Measurements from ENCODE around the gene ATP6V1D.
"Not testable (repeated sequence)": the region's sequence is repeated elsewhere in the genome, so short reads cannot be mapped to it uniquely, and the experiment has no call there.

Gene ATP6V1D

DNA sequence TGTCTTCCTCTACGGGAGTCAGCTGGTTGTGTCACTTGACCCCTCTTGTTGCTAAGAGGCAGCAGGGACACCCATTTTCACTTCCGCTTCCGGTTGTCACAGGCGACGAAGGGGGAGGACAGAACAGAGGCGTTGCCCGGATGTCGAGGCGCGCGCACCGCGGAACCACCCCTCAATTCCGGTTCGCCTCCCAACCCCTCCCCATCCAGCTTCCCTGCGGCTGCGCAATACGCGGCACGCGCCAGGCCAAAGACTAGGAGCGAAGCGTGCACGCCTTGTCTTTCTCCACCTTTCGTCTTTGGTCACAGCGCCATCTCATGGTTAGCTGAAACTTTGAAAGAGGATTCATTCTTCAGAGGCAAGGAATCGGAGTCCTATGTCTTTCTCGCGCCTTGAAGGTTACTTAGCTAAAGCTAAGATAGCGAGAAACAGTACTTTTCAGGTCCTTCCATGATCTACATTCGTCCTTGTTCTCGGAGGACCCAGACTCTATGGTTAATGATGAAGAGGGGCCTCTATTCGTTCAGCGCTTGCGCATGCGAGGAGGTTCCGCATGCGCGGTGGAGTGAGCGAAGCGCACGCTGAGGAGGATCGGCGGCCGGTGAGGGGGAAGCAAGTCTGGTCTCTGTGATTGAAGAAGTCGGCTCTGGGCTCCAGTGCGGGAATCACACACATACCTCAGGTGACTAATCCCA is at the start of gene ATP6V1D, which contains the start of gene EIF2S1:
Gene ATP6V1D, minus strand, starts transcription at position 30 of the 695 bp plus-strand sequence. CDS start 106 bp downstream, outside the sequence.
Gene EIF2S1, plus strand, starts transcription at position 554 of the 695 bp plus-strand sequence. CDS start 4,440 bp downstream, outside the sequence.
- FAIRE-seq: peak; percentile 97

DNA sequence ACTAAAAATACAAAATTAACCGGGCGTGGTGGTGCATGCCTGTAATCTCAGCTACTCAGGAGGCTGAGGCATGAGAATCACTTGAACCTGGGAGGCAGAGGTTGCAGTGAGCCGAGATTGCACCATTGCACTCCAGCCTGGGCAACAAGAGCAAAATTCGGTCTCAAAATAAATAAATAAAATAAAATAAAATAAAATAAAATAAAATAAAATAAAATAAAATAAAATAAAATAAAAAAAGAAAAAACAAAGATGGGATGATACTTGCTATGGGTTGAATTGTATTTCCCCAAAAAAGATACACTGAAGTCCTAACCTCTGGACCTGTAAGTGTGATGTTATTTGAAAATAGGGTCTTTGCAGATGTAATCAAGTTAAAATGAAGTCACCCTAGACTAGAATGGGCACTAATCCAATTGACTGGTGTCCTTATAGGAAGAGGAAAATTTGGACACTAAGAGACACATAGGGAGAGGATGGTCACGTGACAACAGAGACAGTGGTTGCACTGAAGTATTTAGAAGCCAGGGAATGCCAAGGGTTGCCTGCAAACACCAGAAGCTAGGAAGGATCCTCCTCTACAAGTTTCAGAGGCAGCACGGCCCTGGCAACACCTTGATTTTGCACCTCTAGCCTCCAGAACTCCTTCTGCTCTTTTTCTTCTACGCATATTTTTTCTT is 48.7 kb upstream of the ATP6V1D start:
- FAIRE-seq: not testable (repeated sequence)

DNA sequence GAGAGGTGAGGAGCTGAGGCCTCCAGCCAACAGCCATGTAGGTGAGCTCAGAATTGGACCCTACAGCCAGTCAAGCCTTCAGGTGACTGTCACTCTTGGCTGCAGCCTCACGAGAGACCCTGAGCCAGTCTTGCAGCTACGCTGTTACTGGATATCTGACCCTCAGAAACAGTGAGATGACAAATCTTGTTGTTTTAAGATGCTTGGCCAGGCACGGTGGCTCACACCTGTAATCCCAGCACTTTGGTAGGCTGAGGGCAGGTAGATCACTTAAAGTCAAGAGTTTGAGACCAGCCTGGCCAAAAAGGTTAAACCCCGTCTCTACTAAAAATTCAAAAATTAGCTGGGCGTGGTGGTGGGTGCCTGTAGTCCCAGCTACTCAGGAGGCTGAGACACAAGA is 46.2 kb upstream of the ATP6V1D start:
- FAIRE-seq: no peak

DNA sequence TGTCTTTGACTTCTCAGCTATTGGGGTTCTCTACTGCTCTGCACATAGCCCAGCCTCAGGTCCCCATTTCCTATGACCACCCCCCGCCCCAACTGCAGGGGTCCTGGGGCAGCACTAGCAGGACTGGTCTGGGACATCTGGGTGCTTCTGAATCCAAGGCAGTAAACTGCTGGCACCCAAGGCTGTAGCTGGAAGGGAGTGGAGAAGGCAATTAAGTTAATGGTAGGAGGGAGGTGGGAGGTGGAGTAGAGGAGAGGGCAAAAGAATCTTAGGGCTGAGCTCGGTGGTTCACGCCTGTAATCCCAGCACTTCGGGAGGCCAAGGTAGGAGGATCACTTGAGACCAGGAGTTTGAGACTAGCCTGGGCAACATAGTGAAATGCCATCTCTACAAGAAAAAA is 40.8 kb upstream of the ATP6V1D start:
- no peak for FAIRE-seq

DNA sequence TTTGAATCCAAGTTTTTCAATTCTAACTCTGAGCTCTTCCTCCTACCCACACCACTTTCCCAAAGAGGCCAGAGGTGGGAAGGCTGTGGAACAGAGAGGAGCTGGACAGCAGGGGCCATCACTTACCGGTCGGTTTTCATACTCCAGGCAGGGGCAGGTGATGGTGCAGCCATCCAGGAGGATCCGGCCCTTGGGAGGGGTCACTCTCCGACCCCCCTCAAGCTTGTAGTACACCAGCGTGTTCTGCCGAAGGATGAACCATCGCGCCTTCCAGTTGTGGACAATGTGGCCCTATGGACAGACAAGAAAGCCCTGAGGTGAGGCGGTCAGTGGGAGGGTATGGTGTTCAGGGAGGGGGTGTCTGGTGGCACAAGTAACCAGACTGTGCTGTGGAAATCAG is 37.9 kb upstream of the ATP6V1D start:
- no peak for FAIRE-seq

DNA sequence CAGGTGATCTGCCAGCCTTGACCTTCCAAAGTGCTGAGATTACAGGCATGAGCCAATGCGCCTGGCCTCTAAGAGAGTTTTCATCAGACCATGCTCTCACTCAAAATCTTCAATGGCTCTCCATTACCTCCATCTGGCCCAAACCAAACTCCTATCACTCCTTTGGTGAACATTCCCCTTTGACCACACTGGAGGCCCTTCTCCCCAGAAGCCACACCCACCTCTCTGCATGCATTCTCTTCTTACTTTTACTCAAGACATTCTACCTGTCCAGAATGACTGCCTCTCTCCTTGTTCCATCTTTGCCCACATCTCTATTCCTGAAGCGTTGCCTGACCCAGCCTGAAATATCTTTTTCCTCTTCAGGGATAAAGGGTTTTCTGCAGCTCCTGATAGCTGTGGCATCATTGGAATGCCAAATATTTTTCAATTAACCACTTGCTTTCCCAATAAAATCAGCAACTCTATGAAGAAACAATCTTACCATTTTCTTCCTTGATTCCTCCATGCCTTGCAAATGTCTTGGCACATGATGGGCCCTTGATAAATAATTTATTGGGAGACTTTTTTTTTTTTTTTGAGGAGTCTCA is 36.9 kb upstream of the ATP6V1D start:
- FAIRE-seq: no peak

DNA sequence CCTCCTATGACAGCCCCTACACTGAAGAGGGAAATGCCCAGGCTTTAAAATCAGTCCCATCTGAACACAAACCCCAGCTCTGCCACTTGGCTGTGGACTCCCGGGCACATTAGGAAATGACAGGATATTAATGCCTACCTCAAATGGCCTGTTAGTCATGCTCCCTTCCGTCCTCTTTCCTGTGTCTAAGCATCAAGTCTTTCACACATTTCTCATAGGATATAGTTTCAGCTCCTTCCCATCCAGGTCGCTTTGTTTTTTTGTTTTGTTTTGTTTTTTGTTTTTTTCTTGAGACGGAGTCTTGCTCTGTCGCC is 36.2 kb upstream of the ATP6V1D start:
- no peak for FAIRE-seq

DNA sequence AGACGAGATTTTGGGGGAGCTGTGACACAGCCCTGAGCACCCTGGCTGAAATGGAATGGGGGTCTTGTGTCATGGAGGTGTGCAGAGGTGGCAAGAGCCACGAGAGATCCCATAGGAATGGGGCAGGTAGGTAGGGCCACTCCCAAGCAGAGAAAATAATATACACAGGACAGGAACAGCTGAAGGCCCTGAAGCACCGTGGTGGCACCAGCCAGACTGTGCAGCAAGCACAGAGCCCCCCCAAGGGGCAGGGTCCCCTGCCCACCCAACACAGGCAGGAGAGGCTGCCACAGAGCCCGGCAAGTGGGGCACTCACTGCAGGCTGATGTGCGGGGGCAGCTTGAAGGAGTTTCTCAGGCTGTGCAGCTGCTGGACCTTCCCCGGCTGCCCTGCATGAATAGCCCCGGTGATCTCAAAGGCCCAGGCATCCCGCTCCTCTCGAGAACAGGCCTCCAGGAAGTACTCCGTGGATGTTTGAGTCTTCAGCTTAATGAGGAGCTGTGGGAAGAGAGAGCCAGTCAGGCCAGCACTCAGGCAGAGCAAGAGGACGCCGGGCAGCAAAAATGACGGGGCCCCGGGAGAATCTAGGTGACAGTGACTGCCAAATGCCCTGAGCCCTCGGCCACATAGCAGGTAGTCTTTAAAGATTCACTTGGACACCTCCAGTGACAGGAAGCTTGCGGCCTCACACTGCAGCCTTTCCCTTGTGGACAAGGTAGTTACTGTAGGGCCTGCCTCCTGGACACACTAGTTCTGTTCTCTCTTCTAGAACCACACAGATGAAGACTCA is 35.7 kb upstream of the ATP6V1D start:
- no peak for FAIRE-seq

DNA sequence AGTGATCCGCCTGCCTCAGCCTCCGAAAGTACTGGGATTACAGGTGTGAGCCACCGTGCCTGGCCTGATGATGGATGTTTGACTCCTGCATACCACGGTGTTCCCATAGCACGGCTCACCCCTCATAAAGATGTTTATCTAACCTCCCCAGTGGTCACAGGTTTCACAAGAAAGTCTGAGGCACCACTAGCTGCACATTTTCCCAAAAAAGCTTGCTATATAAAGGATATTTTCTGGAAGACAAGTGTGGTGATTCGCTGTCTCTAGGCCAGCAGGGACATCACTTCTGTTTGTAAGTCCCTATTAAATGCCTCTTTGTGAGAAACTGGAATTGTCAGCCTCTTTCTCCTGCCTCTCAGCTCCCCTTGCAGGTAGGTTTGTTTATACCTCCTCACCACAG is 34.1 kb upstream of the ATP6V1D start:
- no peak for FAIRE-seq

DNA sequence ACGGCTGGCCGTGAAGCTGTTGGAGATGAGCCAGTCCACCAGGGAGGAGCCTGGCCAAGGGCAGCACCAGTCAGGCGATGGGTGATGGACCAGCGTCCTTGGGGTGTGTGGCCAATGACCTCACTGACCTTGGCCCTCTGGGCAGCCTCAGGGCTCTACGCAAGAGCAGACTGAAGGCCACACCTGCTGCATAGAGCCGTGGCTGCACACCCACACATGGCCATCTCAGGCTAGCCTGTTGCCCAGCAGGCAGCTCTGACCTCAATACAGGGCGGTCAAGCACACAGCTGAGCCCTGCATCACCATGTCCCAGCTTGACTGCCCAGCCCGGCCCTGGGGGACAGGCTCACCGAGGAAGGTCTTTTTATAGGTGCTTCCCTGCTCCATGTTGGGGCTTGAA is 33.2 kb upstream of the ATP6V1D start:
- no peak for FAIRE-seq

DNA sequence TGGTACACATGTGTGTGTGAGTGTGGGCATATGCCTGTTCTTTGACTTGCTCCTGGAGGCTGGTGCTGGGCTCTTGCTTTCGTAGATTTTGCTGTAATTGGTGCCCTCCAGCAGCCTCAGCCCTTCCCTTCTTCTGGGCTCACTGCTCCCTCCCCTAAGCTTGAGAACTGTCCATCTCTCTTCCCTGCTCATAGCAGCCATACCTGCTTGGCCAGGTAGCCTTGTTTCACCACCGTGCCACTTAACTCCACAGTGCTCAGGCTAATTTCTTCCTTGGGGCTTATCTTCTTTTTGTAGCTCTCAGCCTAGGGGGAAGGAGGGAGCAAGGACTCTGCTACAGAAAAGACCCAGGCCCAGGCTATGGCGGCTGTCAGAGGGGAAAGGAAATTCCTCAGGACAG is 32.5 kb upstream of the ATP6V1D start:
- no peak for FAIRE-seq

DNA sequence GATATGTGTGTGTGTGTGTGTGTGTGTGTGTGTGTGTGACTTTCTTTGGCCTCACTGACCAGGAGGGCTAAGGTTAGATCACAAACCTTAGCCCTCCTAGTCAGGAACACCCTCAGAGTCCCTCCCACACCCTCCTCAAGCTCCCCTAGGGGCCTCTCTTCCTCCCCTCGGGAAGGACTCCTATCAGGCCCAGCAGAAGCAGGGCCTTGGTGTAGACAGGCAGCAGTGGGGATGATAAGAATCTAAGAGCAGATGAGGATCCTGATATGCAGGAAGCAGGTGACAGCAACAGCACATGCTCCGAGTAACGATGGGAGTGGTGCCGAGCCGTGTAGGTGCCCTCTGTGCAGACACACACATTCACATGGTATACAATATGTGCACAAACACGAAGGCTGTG is 31.7 kb upstream of the ATP6V1D start:
- no peak for FAIRE-seq

DNA sequence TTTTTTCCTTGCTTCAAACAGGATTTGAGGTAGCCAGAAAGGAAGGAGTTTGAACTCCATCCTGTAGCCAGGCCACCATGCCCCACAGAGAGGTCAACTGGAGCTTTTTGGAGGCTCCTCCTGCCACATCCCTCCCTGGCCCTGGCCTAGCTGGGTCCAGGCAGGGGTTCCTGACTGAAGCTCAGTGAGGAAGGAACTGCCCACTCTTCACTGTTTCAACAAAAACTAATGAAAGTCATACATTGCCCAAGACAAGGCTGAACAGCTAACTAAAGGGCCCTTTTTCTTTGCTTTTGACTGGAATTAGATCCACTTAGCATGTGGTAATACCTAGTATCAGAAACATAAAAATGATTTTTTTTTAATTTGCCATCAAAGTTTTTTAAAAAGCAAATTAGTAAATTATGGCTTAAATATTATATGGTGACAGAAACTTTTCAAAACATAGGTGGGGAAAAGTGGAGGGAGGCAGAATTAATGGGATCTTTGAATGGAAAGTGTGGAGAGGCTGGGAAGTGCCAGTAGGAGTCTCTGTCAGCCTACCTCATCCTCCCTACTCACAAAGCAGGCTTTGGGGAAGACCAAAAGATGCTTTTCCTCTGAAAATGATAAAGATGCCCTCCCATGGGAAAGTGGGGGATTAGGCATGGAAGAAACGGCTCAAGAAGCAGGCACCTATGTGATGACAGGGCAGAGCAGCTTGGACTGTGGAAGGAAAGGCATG is 30.4 kb upstream of the ATP6V1D start:
- no peak for FAIRE-seq

DNA sequence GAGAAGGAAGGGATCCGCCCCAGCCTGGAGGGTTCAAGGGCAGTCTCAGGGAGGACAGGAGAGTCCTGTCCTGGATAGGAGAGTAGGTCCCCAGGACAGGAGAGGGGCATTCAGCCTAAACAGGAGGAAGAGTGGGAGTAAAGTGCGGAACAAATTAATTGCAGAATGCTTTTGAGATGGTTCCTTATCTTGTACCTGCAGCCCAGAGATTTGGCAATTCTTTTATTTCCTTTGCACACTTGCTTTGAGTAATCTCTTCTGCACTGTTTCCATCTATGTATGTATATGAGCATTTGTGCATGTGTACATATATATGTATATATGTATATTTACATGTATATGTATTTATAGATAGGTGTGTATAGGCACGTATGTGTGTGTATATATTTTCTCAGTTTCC is 29.7 kb upstream of the ATP6V1D start:
- FAIRE-seq: no peak

DNA sequence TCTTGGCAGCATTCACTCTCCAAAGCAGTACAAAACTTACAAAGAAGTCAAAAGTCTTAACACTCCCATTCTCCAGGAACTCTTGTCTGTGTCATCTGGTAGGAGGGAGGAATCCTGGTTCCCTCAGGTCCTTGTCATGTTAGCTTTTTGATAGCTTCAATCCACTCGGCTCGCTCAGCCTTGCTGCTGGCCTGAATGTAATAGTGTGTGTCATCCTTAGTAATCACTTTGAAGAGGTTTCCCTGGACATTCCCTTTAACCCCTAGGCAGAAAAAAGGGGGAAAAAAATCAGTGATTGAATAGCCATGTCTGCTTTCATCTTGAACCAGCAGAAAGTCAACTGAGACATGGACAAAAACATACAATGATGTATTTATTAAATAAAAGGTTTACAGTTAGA is 27.6 kb upstream of the ATP6V1D start:
- FAIRE-seq: no peak

DNA sequence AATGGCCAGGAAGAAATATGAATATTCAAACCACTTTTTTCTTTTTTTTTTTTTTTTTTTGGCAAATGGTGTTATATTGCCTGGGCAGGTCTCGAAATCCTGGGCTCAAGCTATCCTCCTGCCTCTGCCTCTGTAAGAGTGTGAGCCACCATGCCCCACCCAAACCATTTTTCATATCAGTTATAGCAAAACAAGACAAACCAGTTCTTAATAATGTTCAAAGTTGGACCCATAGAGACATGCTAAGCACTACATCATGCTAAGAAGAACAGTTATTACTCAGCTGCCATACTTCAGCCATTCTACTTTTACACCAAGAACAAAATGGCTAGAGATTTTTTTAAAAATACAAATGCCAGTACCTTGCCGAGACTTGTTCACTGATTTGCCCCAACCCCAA is 26.0 kb upstream of the ATP6V1D start:
- FAIRE-seq: no peak

DNA sequence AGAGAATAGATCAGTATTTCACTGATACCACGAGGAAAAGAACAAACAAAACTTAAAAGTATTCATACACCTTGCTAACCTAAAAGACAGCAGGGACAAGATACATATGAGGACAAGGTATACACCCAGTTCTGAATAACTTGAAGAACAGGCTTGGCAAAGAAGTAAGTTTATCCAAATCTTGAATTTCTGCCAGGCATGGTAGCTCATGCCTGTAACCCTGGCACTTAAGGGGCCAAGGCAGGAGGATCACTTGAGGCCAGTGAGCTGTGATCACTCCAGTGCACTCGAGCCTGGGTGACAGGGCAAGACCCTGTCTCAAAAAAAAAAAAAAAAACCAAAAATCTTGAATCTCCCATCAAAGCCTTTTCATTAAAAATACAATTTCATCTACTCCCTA is 25.5 kb upstream of the ATP6V1D start:
- FAIRE-seq: no peak

DNA sequence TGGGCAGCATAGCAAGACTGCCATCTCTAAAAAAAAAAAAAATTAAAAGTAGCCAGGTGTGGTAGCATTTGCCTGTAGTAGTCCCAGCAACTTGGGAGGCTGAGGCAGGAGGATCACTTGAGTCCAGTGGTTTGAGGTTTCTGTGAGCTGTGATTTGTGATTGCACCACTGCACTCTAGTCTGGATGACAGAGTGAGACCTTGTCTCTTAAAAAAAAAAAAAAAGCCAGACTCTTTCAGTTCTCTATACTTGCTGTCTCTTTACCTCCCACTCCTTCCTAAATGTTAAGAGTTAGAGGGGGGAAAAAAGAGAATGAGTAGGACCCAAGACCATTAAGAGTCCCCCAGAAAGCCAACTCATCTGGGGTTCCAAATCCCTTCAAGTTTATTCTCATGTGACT is 18.3 kb upstream of the ATP6V1D start:
- no peak for FAIRE-seq

DNA sequence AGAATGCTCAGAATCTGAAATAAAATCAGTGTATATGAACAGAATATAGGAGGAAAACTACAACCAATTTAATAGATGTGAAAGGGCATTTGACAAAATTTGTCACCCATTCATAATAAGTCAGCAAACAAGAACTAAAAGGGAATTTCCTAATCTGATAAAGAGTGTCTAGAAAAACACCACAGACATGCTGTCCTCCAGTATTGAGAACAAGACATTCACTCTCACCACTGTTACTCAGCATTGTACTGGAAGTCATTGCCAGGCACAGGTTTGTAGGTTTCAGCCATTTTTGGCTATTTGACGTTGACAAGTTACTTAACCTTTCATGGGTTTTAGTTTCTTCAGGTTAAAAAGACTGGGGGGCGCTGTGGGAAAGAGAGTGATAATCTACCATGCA is 13.7 kb upstream of the ATP6V1D start:
- no peak for FAIRE-seq

DNA sequence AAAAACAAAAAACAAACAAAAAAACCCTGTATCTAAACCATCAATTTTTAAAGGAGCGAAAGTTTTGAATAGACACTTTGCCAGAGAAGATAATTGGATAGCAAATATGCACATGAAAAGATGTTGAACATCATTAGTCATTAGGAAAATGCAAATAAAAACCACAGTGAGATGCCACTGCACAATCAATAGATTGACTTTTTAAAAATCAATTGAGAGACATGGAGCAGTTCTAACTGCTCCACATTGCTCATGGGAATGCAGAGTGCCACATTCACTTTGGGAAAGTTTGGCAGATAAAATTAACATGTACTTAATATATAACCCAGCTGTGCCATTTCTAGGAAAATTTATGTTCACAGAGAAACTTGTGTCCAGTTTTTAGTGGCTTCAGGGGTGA is 13.2 kb upstream of the ATP6V1D start:
- FAIRE-seq: no peak

DNA sequence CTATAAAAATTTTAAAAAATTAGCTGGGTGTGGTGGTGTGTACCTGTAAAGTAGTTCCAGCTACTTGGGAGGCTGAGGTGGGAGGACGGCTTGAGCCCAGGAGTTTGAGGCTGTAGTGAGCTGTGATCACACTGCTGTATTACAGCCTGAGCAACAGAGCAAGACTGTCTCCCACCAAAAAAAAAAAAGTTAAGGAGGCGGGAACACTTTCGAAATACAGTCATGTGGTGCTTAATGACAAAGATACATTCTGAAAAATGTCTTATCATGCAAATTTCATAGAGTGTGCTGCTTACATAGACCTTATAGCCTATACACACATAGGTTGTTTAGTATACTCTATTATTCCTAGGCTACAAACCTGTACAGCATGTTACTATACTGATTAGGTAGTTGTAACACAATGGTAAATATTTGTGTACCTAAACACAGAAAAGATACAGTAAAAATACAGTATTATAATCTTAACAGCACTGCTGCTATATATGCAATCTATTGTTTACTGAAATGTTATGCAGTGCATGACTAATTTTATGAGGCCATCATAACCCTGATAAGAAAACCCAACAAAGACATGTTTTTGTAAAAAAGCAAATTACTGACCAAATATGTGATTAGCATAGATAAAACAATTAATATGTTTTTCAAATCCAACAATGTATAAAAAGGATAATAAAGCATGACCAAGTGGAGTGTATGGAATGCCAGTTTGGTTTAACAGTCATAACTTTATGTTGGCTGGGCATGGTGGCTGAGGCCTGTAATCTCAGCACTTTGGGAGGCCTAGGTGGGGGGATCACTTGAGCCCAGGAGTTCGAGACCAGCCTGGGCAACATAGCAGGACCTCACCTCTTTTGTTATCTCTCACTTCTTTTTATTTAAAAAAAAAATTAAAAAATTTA is 11.9 kb upstream of the ATP6V1D start:
- FAIRE-seq: no peak

DNA sequence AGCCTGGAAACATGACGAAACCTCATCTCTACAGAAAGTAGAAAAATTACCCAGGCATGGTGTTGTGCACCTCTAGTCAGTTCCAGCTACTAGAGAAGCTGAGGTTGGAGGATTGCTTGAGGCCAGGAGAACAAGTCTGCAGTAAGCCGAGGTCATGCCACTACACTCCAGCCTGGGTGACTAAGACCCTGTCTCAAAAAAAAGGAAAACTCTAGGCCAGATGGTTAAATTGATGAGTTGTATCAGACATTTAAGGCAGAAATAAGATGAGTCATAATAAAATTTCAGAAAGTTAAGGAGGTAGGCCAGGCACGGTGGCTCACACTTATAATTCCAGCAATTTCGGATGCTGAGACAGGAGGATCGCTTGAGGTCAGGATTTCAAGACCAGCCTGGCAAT is 11.2 kb upstream of the ATP6V1D start:
- no peak for FAIRE-seq

Data from endometrium (tissue), 2 donors.